SU-DHL-6 (cell line): Measurements from ENCODE around the gene TPST2.
A peak's percentile ranks its signal among the peaks of the same experiment; 100 is the strongest.

ENCODE experiments used
- H2AFZ ChIP-seq: fragments of 200-600 bp; sonication (generic); 2 replicates; pipeline ENCODE4 v1.6.1; 2014; ENCODE audit warnings: low read depth, mild to moderate bottlenecking, moderate library complexity, mixed read lengths, antibody characterized with exemption, low read length; ENCODE audit not compliant: severe bottlenecking
- H3F3A ChIP-seq: fragments of 200-600 bp; shearing (Covaris generic); 2 replicates; pipeline ENCODE4 v1.6.0; 2016; ENCODE audit warnings: antibody characterized with exemption, mild to moderate bottlenecking; ENCODE audit not compliant: insufficient read depth
- H3K27ac ChIP-seq: fragments of 200-600 bp; sonication (generic); 2 replicates; pipeline ENCODE4 v1.5.1; 2016; ENCODE audit warnings: low read depth, mild to moderate bottlenecking, low read length, moderate library complexity, mixed read lengths
- H3K27me3 ChIP-seq: fragments of 200-600 bp; sonication (generic), shearing (Covaris generic); 2 replicates; pipeline ENCODE4 v1.6.0; 2014; ENCODE audit warnings: mild to moderate bottlenecking, low read length
- H3K36me3 ChIP-seq: fragments of 200-600 bp; sonication (generic); 2 replicates; pipeline ENCODE4 v1.6.1; 2014; ENCODE audit warnings: mild to moderate bottlenecking, low read length, mixed read lengths
- H3K4me2 ChIP-seq: fragments of 300-600, 200-600 bp; shearing (Covaris generic), sonication (generic); 2 replicates; pipeline ENCODE4 v1.6.0; 2014; ENCODE audit warnings: low read length, low read depth, mild to moderate bottlenecking; ENCODE audit not compliant: poor library complexity, severe bottlenecking
- H3K4me3 ChIP-seq: fragments of 200-600 bp; sonication (generic); 2 replicates; pipeline ENCODE4 v1.5.1; 2014; ENCODE audit warnings: antibody characterized with exemption, low read length, mild to moderate bottlenecking, mixed read lengths; ENCODE audit not compliant: insufficient read depth, poor library complexity, severe bottlenecking
- H3K79me2 ChIP-seq: fragments of 200-600 bp; sonication (generic); 2 replicates; pipeline ENCODE4 v1.6.1; 2014; ENCODE audit warnings: mild to moderate bottlenecking, low read length, moderate library complexity; ENCODE audit not compliant: insufficient read depth
- H3K9ac ChIP-seq: fragments of 200-600 bp; sonication (generic); 2 replicates; pipeline ENCODE4 v1.7.0; 2014; ENCODE audit warnings: mild to moderate bottlenecking, low read length
- H3K9me2 ChIP-seq: fragments of 200-600 bp; sonication (generic); replicated peaks from 2 replicates; pipeline ENCODE4 v1.6.1; 2014; ENCODE audit warnings: low read length; ENCODE audit not compliant: insufficient read depth
- H3K9me3 ChIP-seq: fragments of 200-600 bp; sonication (generic); 2 replicates; pipeline ENCODE4 v1.6.1; 2014; ENCODE audit warnings: low read length, mixed read lengths; ENCODE audit not compliant: insufficient read depth
- H4K20me1 ChIP-seq: fragments of 200-600 bp; sonication (generic); 2 replicates; pipeline ENCODE4 v1.6.1; 2014; ENCODE audit warnings: low read depth, mild to moderate bottlenecking, antibody characterized with exemption, low read length, moderate library complexity, mixed read lengths
- CTCF ChIP-seq: fragments of 200-600 bp; sonication (generic); IDR thresholded peaks from one replicate; pipeline ENCODE4 v1.5.1; 2017; ENCODE audit warnings: antibody characterized with exemption, mild to moderate bottlenecking, low read length, moderate library complexity; ENCODE audit not compliant: insufficient read depth, poor library complexity, severe bottlenecking
- EZH2phosphoT487 ChIP-seq: fragments of 200-600 bp; sonication (generic), shearing (Covaris generic); conservative IDR thresholded peaks from 2 replicates; pipeline ENCODE4 v1.6.1; 2018; ENCODE audit warnings: mild to moderate bottlenecking, antibody characterized with exemption, low read length, moderate library complexity, mixed read lengths

Gene TPST2

DNA sequence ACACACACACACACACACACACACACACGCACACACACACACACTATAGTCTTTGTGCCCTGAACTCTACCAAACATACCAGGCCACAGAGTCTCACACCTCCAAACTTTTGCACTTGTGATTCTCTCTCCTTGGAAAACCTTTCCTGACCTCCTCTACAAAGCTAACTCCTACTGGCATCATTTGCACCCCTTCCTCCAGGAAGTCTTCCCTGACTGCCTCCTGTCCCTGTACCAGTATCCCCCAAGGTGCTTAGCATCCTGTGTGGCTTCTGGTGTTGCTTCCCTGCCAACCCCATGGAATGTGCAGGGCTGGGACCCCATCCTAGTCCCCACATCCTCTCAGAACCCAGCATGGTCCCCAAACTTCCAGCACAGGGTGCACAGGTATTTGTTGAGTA lies 8.9 kb downstream of the TPST2 start:
- no peak overlapping the region for H3K9ac ChIP-seq
- no peak overlapping the region for H3K27ac ChIP-seq
- H3F3A ChIP-seq: peaks cover 22% of the 10 kb centered on the region
- no peak overlapping the region for H2AFZ ChIP-seq
- H3K27me3 ChIP-seq: no peaks in the 10 kb centered on the region
- TF ChIP-seq CTCF (no peak), EZH2phosphoT487 (no peak)
- H3K9me3 ChIP-seq: no peaks in the 10 kb centered on the region
- peaks cover 18% of the 10 kb centered on the region; the same call in 1 of the 2 replicates for H3K79me2 ChIP-seq
- no peaks in the 10 kb centered on the region for H3K9me2 ChIP-seq
- no peaks in the 10 kb centered on the region for H3K36me3 ChIP-seq
- H3K4me2 ChIP-seq: no peak overlapping the region
- H3K4me3 ChIP-seq: no peak overlapping the region
- H4K20me1 ChIP-seq: no peaks in the 10 kb centered on the region

GRCh38 chr22:26580240-26580962 lies 9.5 kb downstream of the TPST2 start:
- H3K4me3 ChIP-seq: peak overlapping the region; percentile 33
- H3K9ac ChIP-seq: peak overlapping the region; percentile 54
- H3K4me2 ChIP-seq: peak overlapping the region; percentile 75
- H3K9me2 ChIP-seq: no peaks in the 10 kb centered on the region
- H4K20me1 ChIP-seq: no peaks in the 10 kb centered on the region
- H3K36me3 ChIP-seq: no peaks in the 10 kb centered on the region
- H3K79me2 ChIP-seq: peaks cover 19% of the 10 kb centered on the region
- H3K9me3 ChIP-seq: no peaks in the 10 kb centered on the region
- peak overlapping the region; percentile 86 for H3K27ac ChIP-seq
- H3F3A ChIP-seq: peaks cover 22% of the 10 kb centered on the region
- TF ChIP-seq EZH2phosphoT487 (no peak), CTCF (no peak)
- no peaks in the 10 kb centered on the region for H3K27me3 ChIP-seq
- no peak overlapping the region for H2AFZ ChIP-seq

DNA sequence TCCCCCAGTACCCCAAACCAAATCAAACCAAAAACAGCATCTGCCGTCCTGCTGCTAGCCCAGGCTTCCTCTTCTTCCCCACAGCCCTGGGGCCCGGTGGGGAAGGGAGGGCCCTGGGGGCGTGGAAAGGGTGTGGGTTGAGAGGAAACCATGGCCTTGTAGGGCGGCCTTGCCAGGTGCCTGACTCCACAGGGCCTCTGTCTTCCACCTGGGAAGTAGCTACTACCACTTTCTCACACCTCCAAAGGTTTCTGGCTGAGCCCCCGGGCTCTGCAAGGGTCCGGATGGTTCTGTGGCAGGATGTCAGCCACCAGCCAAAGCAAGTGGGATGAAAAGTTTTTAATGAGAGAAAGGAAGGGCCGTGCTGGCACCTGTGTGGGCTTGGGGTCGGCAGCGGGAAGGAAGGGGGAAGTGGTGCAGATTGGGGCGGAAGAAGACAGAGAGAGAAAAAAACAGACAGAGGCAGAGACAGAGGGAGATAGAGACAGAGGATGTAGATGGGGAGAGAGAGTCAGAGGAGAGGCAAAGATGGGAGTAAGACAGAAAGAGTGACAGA lies 10.5 kb downstream of the TPST2 start:
- no peaks in the 10 kb centered on the region for H3K9me2 ChIP-seq
- H4K20me1 ChIP-seq: no peaks in the 10 kb centered on the region
- H3K4me2 ChIP-seq: peak overlapping the region; percentile 75
- H3K27ac ChIP-seq: peak overlapping the region; percentile 86
- H3K4me3 ChIP-seq: peak overlapping the region; percentile 40
- peaks cover 22% of the 10 kb centered on the region for H3F3A ChIP-seq
- no peaks in the 10 kb centered on the region for H3K9me3 ChIP-seq
- H3K9ac ChIP-seq: peak overlapping the region; percentile 54
- peak overlapping the region; percentile 85 for H2AFZ ChIP-seq
- H3K27me3 ChIP-seq: no peaks in the 10 kb centered on the region
- TF ChIP-seq EZH2phosphoT487 (no peak), CTCF (no peak)
- H3K36me3 ChIP-seq: no peaks in the 10 kb centered on the region
- peaks cover 17% of the 10 kb centered on the region for H3K79me2 ChIP-seq
